Keratinocyte (primary cell): ENCODE measurements around the gene SMCO4. TPM values are rescaled to one million over a fixed set of nuclear protein-coding genes. Genes with fewer than 3 reads are reported as not detected.

Source experiments
- polyA plus RNA-seq, 5 experiments: library from polyadenylated mRNA; depleted of rRNA in 3 of 5; stranded (reverse) in 3 of 5; stranded (forward) in 1 of 5; unstranded in 1 of 5; fragments of >200 nt; gene quantifications; 1 replicate in 1 of 5; 2 replicates in 3 of 5; 3 replicates in 1 of 5; pipeline versions ENCODE4 v1.2.1 to v1.2.3, GENCODE V29; 2011 to 2012; ENCODE audit warnings: missing spikeins in 2 of 5, low read depth in 1 of 5, low replicate concordance in 1 of 5
- small RNA-seq, 3 experiments: library from RNA; depleted of rRNA; stranded (forward); fragments of <200 nt; gene quantifications; one replicate each; pipeline ENCODE3, GENCODE V24; 2012; ENCODE audit warnings: low read depth in 3 of 3, low replicate concordance in 1 of 3; ENCODE audit not compliant: insufficient read length in 3 of 3

The SMCO4 gene
- polyA plus RNA-seq, 1 donor (not counting 4 experiments of a cell fraction or from before 2014, with no cell fraction given), result 1.5 TPM

Small RNA genes within 50 kb of the gene (small RNA-seq; reads per million reads assigned to genes)
- 0 reads per million in 3 experiments for gene RN7SL223P

Other genes with a start within 250 kb of the SMCO4 start
- gene DEUP1, start 212.6 kb downstream of the SMCO4 start, polyA plus RNA-seq, result 0.03 to 0.12 TPM in 2 of 3 replicates, not detected in the other
- gene CEP295, start 118.3 kb upstream of the SMCO4 start, polyA plus RNA-seq, result 5.5 to 9.0 TPM (median 8.7 TPM) in 3 replicates
- gene TAF1D, start 198.1 kb upstream of the SMCO4 start, polyA plus RNA-seq, result 80.2 to 224 TPM (median 91.2 TPM) in 3 replicates
- gene C11orf54, start 198.3 kb upstream of the SMCO4 start, polyA plus RNA-seq, result 5.6 to 11.9 TPM (median 7.9 TPM) in 3 replicates
- 20.9 to 25.1 TPM (median 23.5 TPM) in 3 replicates for gene MED17, start 240.9 kb upstream of the SMCO4 start, polyA plus RNA-seq